Measurements from ENCODE around the gene EFR3B. TPM values are rescaled to one million over a fixed set of nuclear protein-coding genes. Genes with fewer than 3 reads are reported as not detected.

EFR3B gene
- total RNA-seq, 1 experiment from 2014 or later: 0.09 TPM

DNA sequence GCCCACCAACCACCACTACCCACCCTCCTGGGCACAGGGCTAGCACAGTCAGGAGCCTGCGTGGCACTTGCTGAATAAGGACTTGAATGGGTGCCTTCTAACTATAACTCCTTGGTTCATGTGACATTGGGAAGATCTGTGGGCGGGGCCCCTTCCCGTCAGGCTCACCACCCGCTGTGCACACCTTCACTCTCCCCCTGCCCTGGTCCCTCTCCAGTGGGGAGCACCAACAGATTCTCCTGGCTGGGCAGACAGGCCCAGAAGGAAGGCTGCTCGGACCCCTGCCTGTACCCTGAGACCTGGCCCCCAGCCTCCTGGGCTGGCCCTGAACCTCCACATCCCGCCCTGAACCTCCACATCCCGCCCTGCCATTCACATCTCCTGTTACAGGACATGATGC, 159.9 kb downstream of the EFR3B start:
- Mint-ChIP-seq H3K27ac (ENCODE audit: low read depth, unreplicated experiment) (no peak overlapping the region), H3K27me3 (ENCODE audit: insufficient read depth, unreplicated experiment) (peaks cover 15% of the 10 kb centered on the region), H3K4me3 (ENCODE audit: unreplicated experiment) (no peak overlapping the region), H3K4me1 (ENCODE audit: insufficient read depth, unreplicated experiment) (no peaks in the 10 kb centered on the region), H3K9me3 (ENCODE audit: unreplicated experiment) (no peaks in the 10 kb centered on the region), H3K36me3 (ENCODE audit: insufficient read depth, unreplicated experiment) (no peaks in the 10 kb centered on the region)
- ChIA-PET CTCF (no interaction called here), POLR2A (no interaction called here)
- intact Hi-C loops (cut with micrococcal nuclease): no loop called here
- no peak for DNase-seq (ENCODE audit: unreplicated experiment)
- BruUV-seq (replicated peaks): no TSS peak
- no peak for TF ChIP-seq CTCF (IDR thresholded peaks at IDR 0.05; ENCODE audit: unreplicated experiment)

DNA sequence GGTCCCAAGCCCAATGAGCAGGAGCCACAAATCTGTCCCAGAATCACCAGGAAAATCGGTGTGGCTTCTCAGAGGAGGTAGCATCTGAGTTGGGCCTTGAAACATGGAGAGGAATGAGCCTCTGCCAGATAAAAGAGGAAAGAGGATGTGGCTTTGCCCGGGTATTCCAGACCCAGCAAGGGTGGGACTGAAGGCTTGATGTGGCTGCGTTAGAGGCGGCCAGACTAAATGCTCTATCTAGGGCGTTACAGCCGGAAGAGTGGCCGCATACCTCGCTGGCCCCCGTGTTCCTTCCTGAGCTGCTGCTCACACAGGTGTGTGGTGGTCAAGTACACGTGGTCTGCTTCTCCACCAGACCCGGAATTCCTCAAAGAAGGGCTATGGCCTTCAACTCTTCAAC, 160.4 kb downstream of the EFR3B start:
- CTCF ChIA-PET: interaction anchor here (1.3 kb wide), 1 partner anchor 37 kb away, joined by 3 read pairs; no protein-coding TSS in a partner anchor
- no peak for TF ChIP-seq CTCF (IDR thresholded peaks at IDR 0.05; ENCODE audit: unreplicated experiment)
- intact Hi-C loops (cut with micrococcal nuclease): no loop called here
- no TSS peak for BruUV-seq (replicated peaks)
- Mint-ChIP-seq H3K36me3 (ENCODE audit: insufficient read depth, unreplicated experiment) (no peaks in the 10 kb centered on the region), H3K4me3 (ENCODE audit: unreplicated experiment) (no peak overlapping the region), H3K9me3 (ENCODE audit: unreplicated experiment) (no peaks in the 10 kb centered on the region), H3K27me3 (ENCODE audit: insufficient read depth, unreplicated experiment) (peaks cover 15% of the 10 kb centered on the region), H3K27ac (ENCODE audit: low read depth, unreplicated experiment) (no peak overlapping the region), H3K4me1 (ENCODE audit: insufficient read depth, unreplicated experiment) (no peaks in the 10 kb centered on the region)
- POLR2A ChIA-PET: no interaction called here
- no peak for DNase-seq (ENCODE audit: unreplicated experiment)

GRCh38 chr2:25204190-25204838, 162.4 kb downstream of the EFR3B start:
- no peaks in the 10 kb centered on the region for H3K27me3 Mint-ChIP-seq (ENCODE audit: insufficient read depth, unreplicated experiment)
- intact Hi-C loops (cut with micrococcal nuclease): no loop called here
- CTCF ChIA-PET: interaction anchor here (0.6 to 1.0 kb wide), 2 partner anchors 8 to 320 kb away, joined by 3 to 4 read pairs; no protein-coding TSS in a partner anchor
- no peak overlapping the region for H3K4me3 Mint-ChIP-seq (ENCODE audit: unreplicated experiment)
- H3K27ac Mint-ChIP-seq (ENCODE audit: low read depth, unreplicated experiment): no peak overlapping the region
- H3K9me3 Mint-ChIP-seq (ENCODE audit: unreplicated experiment): no peaks in the 10 kb centered on the region
- DNase-seq (ENCODE audit: unreplicated experiment): no peak
- BruUV-seq (replicated peaks): no TSS peak
- H3K4me1 Mint-ChIP-seq (ENCODE audit: insufficient read depth, unreplicated experiment): no peaks in the 10 kb centered on the region
- H3K36me3 Mint-ChIP-seq (ENCODE audit: insufficient read depth, unreplicated experiment): no peaks in the 10 kb centered on the region
- POLR2A ChIA-PET: no interaction called here
- TF ChIP-seq CTCF (IDR thresholded peaks at IDR 0.05; ENCODE audit: unreplicated experiment): no peak

DNA sequence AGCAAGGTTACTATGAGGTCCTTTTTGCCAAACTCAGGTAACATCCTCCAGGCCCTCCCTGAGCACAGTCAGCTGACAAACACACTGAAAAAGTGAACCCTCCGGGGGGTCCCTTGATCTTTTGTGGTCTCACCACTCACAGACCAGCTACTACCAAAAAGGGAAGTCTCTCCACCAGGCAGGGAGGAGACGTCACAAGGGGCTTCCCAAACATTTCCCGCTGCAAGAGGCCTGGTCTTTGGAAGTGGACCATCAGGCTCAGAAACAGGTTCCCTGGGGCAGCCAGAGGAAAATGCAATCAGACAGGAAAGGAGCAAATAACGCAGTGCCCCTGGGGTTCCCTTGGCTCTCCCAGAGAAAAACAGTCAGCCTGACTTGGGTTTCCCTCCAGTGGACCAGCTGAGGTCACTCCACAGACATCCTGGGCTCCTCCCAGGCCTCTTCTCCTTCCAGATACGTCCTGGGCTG, 165.2 kb downstream of the EFR3B start:
- H3K4me1 Mint-ChIP-seq (ENCODE audit: insufficient read depth, unreplicated experiment): no peaks in the 10 kb centered on the region
- intact Hi-C loops (cut with micrococcal nuclease): no loop called here
- TF ChIP-seq CTCF (IDR thresholded peaks at IDR 0.05; ENCODE audit: unreplicated experiment): no peak
- POLR2A ChIA-PET: no interaction called here
- BruUV-seq (replicated peaks): no TSS peak
- no peaks in the 10 kb centered on the region for H3K9me3 Mint-ChIP-seq (ENCODE audit: unreplicated experiment)
- CTCF ChIA-PET: interaction anchor here (0.6 to 3.4 kb wide), 3 partner anchors 11 to 714 kb away, joined by 3 to 27 read pairs (median 6); no protein-coding TSS in a partner anchor
- no peak for DNase-seq (ENCODE audit: unreplicated experiment)
- H3K4me3 Mint-ChIP-seq (ENCODE audit: unreplicated experiment): no peak overlapping the region
- H3K36me3 Mint-ChIP-seq (ENCODE audit: insufficient read depth, unreplicated experiment): no peaks in the 10 kb centered on the region
- no peaks in the 10 kb centered on the region for H3K27me3 Mint-ChIP-seq (ENCODE audit: insufficient read depth, unreplicated experiment)
- H3K27ac Mint-ChIP-seq (ENCODE audit: low read depth, unreplicated experiment): no peak overlapping the region

Other genes with a start within 250 kb of the EFR3B start
- 23.1 and 35.1 TPM in 2 replicates for gene PTRHD1, start 248.7 kb upstream of the EFR3B start, total RNA-seq (2022)
- 10.6 and 14.9 TPM in 2 replicates for gene CENPO, start 248.7 kb upstream of the EFR3B start, total RNA-seq (2022)
- gene ADCY3, start 121.8 kb upstream of the EFR3B start, total RNA-seq (2022): 50.3 and 62.9 TPM in 2 replicates
- 5.8 and 7.1 TPM in 2 replicates for gene DNAJC27, start 70.1 kb upstream of the EFR3B start, total RNA-seq (2022)
- not detected in 2 replicates for gene POMC, start 126.5 kb downstream of the EFR3B start, total RNA-seq (2022)

Measured in MCF 10A (cell line).